NCI-H2227 treated with DMSO at 0.1 percent for 48 hours (cell line): ENCODE data around the gene FLOT1.
"Not testable (repeated sequence)": the region's sequence is repeated elsewhere in the genome, so short reads cannot be mapped to it uniquely, and the experiment has no call there.

Source experiments
- DNase-seq: peaks from one replicate; lab custom pipeline; 2025; lab: John Stamatoyannopoulos, UW

FLOT1 gene

GRCh38 chr6:30723159-30723842 lies 19.2 kb downstream of the FLOT1 start:
- not testable (repeated sequence) for DNase-seq

- DNase-seq: peak; percentile 78
Observed at GRCh38 chr6:30722280-30723112, 20.0 kb downstream of the FLOT1 start.

DNA sequence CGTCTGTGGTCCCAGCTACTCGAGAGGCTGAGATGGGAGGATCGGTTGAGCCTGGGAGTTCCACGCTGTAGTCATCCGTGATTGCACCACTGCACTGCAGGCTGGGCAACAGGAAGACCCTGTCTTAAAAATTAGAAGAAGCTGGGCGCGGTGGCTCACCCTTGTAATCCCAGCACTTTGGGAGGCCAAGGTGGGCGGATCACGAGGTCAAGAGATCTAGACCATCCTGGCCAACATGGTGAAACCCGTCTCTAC lies 20.5 kb downstream of the FLOT1 start:
- not testable (repeated sequence) for DNase-seq

GRCh38 chr6:30721198-30722024 lies 21.1 kb downstream of the FLOT1 start:
- DNase-seq: peak; percentile 93

DNA sequence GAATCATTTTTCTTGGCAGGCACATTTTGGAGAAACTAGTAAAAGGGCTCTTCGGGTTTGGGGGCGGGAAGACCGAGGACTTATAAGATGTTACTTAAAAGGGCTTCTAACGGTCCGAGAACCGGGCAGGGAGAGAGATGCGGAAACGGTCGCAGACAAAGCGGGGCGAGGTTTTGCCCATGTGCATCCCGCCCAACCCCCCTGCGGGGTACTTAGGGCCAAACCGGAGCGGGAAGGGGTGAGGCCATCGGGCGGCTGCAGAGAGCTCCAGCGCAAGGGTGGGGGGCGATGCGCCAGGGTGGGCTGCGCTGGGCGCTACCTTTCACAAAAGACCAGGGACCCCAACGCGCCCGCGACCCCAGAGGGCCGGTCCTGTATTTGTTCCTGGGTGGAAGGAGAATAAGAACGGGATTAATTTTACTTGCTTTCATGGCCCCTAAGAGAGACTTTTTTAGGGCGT lies 21.7 kb downstream of the FLOT1 start:
- peak; percentile 85 for DNase-seq

GRCh38 chr6:30719791-30720737 lies 22.4 kb downstream of the FLOT1 start, which contains the start of gene TUBB:
TSS of gene TUBB (plus strand) at chr6:30720352. CDS start at chr6:30720507, 155 bp downstream.
- DNase-seq: peak; percentile 96

DNA sequence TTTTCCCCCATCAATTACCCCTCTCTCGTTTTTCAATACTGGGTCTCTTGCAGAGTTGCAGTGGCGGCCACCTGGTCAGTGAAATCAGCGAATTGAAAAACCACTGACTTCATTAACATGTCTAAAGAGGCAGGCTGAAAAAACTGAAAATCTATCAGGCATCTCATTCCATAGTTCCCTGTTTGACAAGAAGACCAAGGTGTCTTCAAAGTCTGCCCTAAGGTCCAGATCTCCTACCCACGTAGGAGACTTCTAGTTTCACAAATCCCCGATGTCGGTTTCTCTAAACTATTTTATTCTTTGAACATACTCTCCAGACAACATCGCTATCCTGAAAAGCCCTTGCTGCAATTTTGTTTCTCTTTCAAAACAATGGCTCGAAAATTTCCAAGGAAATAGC lies 23.1 kb downstream of the FLOT1 start:
- no peak for DNase-seq

DNA sequence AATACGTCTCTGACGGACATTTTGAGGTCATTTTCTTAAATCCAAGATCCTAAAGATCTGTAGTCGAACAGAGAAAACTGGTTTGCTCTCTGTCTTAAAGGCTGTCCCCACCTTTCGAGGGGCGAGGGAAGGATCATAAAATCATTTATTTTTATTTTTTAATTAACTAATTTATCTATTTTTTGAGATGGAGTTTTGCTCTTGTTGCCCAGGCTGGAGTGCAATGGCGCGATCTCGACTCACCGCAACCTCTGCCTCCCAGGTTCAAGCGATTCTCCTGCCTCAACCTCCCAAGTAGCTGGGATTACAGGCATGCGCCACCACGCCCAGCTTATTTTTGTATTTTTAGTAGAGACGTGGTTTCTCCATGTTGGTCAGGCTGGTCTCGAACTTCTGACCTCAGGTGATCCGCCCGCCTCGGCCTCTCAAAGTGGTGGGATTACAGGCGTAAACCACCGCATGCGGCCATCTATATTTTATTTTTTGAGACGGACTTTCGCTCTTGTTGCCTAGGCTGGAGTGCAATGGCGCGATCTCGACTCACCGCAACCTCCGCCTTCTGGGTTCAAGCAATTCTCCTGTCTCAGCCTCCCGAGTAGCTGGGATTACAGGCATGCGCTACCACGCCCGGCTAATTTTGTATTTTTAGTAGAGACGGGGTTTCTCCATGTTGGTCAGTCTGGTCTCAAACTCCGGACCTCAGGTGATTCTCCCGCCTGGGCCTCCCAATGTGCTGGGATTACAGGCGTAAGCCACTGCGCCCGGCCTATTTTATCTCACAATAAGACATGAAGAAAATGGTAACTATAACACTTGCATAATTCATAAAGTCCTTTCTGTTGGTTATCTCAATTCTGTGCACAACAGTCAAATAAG lies 24.4 kb downstream of the FLOT1 start:
- not testable (repeated sequence) for DNase-seq

DNA sequence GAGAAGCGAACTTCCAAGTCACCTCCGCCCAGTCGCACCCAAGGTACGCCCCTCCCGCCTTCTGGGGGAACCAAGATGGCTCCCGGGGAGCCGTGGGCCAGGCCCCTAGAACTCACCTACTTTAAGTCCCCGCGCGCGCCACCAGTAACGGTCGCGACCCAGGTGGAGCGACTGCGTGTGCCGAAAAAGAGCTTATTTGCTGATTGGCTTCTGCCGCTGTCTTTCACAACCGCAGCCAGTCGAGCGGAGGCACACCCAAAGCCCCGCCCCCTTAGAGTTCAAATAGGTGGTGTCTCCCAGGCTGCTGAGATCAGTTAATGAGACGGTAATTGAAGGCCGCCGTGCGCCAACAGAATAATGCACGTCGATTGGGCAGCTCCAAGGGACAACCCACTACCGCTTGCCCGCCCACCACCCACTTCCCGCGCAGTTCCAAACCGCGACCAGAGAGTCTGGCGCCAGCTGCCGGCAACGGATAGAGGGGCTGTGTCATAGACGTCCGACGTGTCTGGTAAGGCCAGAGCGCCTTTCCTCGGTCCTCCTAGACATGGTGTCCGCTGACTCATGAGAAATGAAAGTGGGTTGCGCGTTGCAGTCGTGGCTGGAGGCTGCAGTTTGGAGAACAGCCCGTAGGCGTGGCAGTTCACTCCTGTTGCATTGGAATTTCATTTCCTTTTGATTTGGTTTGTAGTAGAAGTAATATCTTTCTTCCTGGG lies 25.2 kb downstream of the FLOT1 start, which contains the start of gene MDC1:
Gene MDC1, minus strand, starts transcription at position 153 of the 716 bp plus-strand sequence. CDS start 2,106 bp downstream, outside the sequence.
- peak; percentile 99 for DNase-seq

- no peak for DNase-seq
Observed at GRCh38 chr6:30716879-30717128, 25.7 kb downstream of the FLOT1 start.

GRCh38 chr6:30714263-30714662 lies 28.2 kb downstream of the FLOT1 start:
- DNase-seq: no peak

GRCh38 chr6:30712441-30712945 lies 30.0 kb downstream of the FLOT1 start:
- DNase-seq: no peak

DNA sequence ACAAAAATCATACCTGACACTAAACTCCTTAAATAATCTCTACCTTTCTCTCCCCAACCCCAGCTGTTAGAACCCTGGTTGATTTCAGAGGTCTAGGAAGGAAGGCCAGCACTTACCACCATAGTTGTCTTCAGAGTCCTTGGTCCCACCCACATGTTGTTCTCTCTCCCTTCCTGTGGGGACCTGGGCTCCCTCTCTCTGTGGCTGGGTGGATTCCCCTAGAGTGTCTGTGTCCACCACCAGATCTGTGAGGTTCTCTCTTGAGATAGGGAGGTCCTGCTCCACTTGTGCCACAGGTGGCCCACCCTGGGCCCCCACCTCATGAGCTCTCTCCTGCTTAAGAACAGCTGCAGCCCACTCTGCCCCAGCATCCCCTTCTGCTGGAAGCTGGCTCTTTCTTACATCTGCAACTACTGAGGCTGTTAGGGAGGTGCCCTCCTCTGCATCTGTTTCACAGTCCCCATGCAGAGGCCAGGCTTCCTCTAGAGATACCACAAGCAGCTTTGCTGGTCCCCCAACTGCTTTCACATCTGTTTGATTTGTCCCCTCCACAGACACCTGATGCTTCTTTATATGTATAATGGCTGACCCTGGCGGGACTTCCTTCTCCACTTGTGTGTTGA lies 30.6 kb downstream of the FLOT1 start:
- DNase-seq: no peak

- DNase-seq: no peak
Observed at GRCh38 chr6:30709101-30709868, 33.2 kb downstream of the FLOT1 start.

GRCh38 chr6:30707281-30707850 lies 35.1 kb downstream of the FLOT1 start:
- no peak for DNase-seq

GRCh38 chr6:30705620-30706019 lies 36.9 kb downstream of the FLOT1 start:
- no peak for DNase-seq

DNA sequence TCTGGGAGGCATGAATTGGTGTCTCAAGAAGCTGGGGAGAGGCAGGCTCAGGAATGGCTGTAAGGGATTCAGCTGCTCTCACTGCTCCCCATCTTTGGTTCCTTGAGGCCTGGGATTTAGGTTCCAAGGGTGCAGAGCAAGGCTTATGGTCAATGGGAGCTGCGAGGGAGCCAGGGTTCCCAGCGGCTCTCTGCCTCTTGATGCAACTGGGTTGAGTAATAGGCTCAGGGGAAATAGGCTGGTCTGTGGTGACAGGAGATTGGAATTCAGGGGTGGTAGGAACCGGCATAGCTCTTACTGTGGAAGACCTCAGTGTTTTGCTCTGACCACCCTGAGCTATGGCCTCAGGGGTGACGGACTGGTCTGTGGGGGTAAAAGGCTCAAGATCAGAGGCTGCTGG lies 38.7 kb downstream of the FLOT1 start:
- DNase-seq: no peak

DNA sequence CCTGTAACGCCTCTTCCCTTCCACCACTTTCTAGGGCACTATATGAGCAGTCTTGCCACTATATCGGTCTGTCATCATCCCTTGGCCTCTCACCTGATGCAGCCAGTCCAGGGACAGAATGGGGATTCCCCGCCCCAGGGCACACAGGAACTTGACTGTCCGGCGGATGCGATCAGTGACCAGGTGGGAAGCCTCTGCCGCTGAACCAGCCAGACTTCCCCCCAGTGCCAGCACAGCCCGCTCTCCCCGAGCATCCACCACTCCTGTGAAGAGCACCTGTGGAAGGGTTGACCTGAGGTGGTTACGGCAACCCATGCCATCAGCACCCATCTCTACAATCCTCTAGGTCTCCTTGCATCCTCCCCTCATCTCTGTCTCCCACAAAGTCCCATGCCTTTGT lies 39.5 kb downstream of the FLOT1 start:
- no peak for DNase-seq
